Stimulated activated naive CD8-positive, alpha-beta T cell treated with anti-CD3 and anti-CD28 coated beads, Interleukin-15, amount 100 ng/mL, for 72 hours (primary cell): ENCODE data around the gene USF3.
A peak's percentile ranks its signal among the peaks of the same experiment; 100 is the strongest.

Experiments used
- ATAC-seq: fragments of 150-1000 bp; cut with Tn5 transposase; 2 replicates; pipeline ENCODE4 v1.10.0; 2021; ENCODE audit warnings: mild to moderate bottlenecking, moderate library complexity
- DNase-seq, 2 donors: peaks; one replicate each; pipeline ENCODE4 v3.0.0; 2021 to 2022
- H3K27ac Mint-ChIP-seq, 2 donors: one replicate each; pipeline ENCODE4 v1.8.0; 2022; ENCODE audit warnings: mild to moderate bottlenecking in 2 of 2, mixed read lengths in 2 of 2, moderate library complexity in 2 of 2
- H3K27me3 Mint-ChIP-seq: one replicate; pipeline ENCODE4 v1.8.0; 2022; ENCODE audit warnings: mixed read lengths
- H3K4me1 Mint-ChIP-seq: one replicate; pipeline ENCODE4 v1.8.0; 2022; ENCODE audit warnings: mild to moderate bottlenecking, mixed read lengths
- H3K4me3 Mint-ChIP-seq, 2 donors: one replicate each; pipeline ENCODE4 v1.8.0; 2022; ENCODE audit warnings: mild to moderate bottlenecking in 2 of 2, mixed read lengths in 2 of 2, moderate library complexity in 1 of 2
- H3K9me3 Mint-ChIP-seq, 2 donors: one replicate each; pipeline ENCODE4 v1.8.0; 2022; ENCODE audit warnings: mixed read lengths in 2 of 2

USF3 gene, protein sequence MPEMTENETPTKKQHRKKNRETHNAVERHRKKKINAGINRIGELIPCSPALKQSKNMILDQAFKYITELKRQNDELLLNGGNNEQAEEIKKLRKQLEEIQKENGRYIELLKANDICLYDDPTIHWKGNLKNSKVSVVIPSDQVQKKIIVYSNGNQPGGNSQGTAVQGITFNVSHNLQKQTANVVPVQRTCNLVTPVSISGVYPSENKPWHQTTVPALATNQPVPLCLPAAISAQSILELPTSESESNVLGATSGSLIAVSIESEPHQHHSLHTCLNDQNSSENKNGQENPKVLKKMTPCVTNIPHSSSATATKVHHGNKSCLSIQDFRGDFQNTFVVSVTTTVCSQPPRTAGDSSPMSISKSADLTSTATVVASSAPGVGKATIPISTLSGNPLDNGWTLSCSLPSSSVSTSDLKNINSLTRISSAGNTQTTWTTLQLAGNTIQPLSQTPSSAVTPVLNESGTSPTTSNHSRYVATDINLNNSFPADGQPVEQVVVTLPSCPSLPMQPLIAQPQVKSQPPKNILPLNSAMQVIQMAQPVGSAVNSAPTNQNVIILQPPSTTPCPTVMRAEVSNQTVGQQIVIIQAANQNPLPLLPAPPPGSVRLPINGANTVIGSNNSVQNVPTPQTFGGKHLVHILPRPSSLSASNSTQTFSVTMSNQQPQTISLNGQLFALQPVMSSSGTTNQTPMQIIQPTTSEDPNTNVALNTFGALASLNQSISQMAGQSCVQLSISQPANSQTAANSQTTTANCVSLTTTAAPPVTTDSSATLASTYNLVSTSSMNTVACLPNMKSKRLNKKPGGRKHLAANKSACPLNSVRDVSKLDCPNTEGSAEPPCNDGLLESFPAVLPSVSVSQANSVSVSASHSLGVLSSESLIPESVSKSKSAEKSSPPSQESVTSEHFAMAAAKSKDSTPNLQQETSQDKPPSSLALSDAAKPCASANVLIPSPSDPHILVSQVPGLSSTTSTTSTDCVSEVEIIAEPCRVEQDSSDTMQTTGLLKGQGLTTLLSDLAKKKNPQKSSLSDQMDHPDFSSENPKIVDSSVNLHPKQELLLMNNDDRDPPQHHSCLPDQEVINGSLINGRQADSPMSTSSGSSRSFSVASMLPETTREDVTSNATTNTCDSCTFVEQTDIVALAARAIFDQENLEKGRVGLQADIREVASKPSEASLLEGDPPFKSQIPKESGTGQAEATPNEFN (N-terminal part only)

DNA sequence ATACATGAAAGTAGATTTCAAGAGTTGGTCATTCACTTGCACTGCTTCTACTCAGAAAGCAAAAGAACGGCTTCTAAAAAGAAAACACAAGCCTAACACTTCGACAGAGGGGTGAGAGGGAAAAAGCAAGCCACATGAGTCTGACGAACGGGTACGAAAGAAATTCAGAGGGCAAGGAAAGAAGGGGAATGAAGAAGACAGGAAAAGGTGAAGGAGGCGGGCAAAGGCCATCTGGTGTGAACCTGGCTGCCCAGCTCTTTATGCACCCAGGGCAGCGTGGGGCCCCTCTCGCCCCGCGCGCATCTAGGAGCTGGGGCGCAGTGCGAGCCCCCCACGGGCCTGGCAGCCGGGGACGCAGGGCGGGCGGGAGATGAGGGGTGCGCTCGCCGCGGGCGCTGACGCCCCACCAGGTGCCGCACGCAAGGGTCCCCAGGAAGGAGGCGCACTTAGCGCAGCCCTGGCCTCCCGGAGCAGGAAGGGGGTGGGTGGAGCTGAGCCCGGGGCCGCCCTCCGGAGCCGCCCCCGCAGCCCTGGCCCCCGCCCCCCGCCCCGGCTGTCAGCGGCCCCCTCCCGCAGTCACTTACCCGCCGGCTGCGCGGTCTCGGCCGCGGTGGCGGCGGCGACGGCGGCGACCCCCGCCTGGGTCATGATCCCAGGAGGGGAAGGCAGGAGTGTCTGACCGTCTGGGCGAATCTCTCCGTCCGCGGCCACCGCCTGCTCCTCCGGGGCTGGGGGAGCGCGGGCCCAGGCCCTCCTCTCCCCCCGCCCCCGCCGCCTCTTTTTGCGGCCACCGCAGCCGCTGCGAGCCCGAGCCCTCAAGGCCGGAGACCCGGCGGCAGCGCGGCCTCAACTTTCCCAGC lies at the start of gene USF3:
Gene USF3 (minus strand): TSS at position 857 of the 860 bp plus-strand sequence. CDS start 21,764 bp downstream, outside the sequence.
- DNase-seq (peak; percentile 82 to 85), ATAC-seq (peak; percentile 82)
- H3K27me3 Mint-ChIP-seq = no peaks in the 10 kb centered on the region
- peak within 1 kb of the TSS; percentile 93 to 98 for H3K4me3 Mint-ChIP-seq
- H3K27ac Mint-ChIP-seq = peak within 1 kb of the TSS; percentile 97 to 99
- H3K4me1 Mint-ChIP-seq = peaks cover 16% of the 10 kb centered on the region
- H3K9me3 Mint-ChIP-seq = no peaks in the 10 kb centered on the region

DNA sequence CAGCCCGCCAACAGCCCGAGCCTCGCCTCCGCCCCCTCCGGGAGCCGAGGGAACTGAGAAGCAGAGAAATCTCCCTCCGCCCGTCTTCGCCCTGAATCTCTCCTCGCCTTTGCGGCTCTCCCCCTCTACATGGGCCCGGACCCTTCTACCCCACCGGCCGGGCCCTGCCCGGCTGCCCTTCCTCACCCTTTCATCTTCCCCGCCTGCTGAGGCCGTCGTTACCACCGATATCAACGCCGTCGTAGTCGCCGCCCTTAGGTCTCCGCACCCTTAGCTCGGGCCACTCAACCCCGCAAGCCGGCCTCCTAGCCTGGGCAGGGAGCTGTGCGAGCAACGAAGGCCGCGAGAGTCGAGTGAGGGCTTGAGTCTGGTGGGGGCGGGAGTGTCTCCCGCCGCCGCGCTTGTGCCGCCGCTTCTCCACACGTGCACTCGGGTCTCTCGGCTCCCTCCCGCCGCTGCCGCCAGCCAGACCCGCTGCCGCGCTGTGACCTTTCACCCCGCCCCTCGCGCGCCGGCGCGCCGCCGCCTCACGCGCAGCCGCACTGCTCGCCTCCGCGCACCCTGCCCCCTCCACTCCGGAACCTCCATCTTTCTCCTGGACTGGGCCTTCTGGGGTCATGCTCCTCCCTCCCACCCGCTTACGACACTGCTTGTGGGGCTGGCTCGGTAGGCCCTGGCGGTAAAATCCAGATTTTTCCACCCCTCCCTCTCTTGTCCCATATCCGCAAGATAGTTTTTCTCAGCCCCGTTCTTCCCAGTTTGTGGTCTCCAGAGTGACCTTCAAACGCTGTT lies 49.5 kb upstream of the USF3 start, which contains the start of gene NAA50:
Gene NAA50 (minus strand): TSS at position 494 of the 792 bp plus-strand sequence. CDS start 300 bp downstream, at position 194.
- peaks cover 63% of the 10 kb centered on the region for H3K4me1 Mint-ChIP-seq
- no peaks in the 10 kb centered on the region for H3K9me3 Mint-ChIP-seq
- peak; percentile 87 to 92 for DNase-seq
- H3K4me3 Mint-ChIP-seq = peak within 1 kb of the TSS; percentile 81 to 90
- ATAC-seq = peak; percentile 80
- H3K27ac Mint-ChIP-seq = peak within 1 kb of the TSS; percentile 100
- H3K27me3 Mint-ChIP-seq = no peaks in the 10 kb centered on the region

DNA sequence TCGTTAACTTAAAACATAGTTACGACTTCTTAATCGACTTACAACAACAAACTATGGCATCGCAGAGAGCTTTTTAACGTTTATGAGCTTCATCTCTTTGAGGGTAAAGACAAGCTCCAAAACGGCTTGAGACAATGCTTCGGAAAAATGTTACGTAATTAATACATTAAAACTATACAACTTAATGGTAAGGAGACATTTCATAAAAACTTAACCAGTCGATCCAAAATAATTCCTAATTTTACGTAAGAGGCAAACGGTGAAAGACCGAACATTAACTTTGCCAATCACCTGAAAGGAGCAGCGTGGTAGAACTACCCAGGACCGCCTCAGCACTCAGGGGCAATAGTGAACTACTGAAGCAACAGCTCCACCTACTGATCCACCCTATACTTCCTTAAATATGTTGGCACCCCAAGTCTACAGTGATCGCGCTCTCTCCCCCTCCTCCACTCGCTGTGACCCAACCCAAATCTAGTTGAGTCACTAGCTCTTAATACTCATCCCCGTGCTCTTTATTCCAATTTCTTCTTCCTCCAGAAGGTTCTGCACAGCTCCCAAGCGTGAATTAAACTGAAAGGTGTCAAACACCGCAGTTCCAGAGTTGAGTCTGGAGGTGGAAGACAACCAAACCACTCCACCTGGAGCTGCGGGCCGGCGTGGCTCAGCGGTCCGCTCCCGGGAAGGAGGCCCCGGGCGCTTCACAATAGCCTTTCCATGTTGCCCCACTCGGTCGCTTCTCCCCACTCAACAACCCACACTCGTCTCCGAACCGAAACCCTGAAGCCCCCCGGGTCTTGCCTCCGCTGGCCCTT lies 48.7 kb upstream of the USF3 start:
- H3K27ac Mint-ChIP-seq = peak overlapping the region; percentile 100
- ATAC-seq = peak; percentile 80
- peak overlapping the region; percentile 81 to 90 for H3K4me3 Mint-ChIP-seq
- H3K9me3 Mint-ChIP-seq = no peaks in the 10 kb centered on the region
- no peaks in the 10 kb centered on the region for H3K27me3 Mint-ChIP-seq
- DNase-seq = peak; percentile 75 to 81
- H3K4me1 Mint-ChIP-seq = peaks cover 67% of the 10 kb centered on the region

DNA sequence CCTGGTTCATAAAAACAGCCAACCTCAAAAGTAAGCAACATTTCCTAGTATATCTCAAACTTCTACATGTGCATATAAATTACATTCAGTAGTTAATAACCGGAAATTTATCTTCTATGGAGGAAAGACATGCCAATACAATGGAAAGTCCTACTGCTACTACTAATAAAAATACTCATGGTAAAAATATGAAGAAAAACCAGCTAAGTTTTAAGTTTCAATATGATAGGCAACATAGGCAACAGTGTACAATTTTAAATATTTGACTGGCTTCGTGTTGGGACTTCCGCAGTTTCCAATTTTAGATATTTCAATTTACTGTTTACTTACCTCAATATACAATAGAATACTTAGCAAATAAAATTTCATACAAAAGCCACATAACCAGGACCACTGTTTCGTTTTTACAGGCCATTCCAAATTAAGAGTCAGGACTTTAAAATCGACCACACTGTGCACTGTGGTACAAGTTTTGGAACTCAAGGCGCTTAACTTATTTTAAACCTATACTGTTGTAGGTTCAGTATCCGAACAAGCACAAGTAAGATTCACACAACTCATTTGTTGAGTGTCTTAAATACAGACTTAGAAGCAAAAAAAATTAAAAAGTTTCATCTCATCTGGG lies 46.7 kb upstream of the USF3 start:
- DNase-seq (no peak), ATAC-seq (no peak)
- H3K27me3 Mint-ChIP-seq = no peaks in the 10 kb centered on the region
- no peaks in the 10 kb centered on the region for H3K9me3 Mint-ChIP-seq
- H3K4me1 Mint-ChIP-seq = peaks cover 62% of the 10 kb centered on the region
- peak overlapping the region; percentile 81 to 90 for H3K4me3 Mint-ChIP-seq
- peak overlapping the region in 1 of 2 donors; percentile 8 for H3K27ac Mint-ChIP-seq

DNA sequence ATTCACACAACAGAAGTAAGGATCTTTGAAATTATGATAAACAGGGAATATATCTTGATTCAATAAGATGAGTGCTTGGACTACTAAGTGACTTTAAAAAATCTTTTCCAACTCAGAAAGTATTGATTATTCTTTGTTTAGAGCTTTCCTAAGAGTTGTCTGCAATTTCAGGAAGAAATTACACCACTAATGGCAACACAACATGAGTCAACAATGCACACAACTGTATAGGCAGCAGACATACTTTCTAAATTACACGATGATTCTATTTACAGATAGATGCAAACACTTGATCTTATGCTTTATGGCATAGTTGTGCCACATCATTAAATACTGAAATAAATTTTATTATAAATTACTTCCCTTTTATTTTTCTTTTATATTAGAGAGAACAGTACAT lies 45.2 kb upstream of the USF3 start:
- ATAC-seq = no peak
- Mint-ChIP-seq H3K4me1 (peaks cover 69% of the 10 kb centered on the region), H3K9me3 (no peaks in the 10 kb centered on the region), H3K4me3 (peak overlapping the region in 1 of 2 donors; percentile 61), H3K27ac (no peak overlapping the region), H3K27me3 (no peaks in the 10 kb centered on the region)
- DNase-seq = no peak

DNA sequence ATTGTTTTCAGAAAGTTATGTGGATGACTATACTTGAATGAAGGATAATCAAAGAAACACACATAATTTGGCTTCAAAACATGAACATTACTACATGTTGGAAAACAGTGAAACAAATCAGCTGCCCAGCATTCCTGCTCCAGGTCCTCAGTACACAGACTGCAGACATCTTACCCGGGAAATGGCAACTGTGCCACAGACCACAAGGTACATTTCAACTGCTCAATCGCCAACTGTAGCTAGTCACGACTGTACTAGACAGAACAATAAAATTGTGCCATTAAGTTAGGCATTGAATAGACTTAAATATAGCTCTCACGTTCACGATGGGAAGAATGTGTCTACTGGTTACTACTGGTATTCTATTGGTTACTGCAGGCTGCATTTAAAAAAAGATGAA lies 44.6 kb upstream of the USF3 start:
- peak overlapping the region in 1 of 2 donors; percentile 31 for H3K27ac Mint-ChIP-seq
- H3K9me3 Mint-ChIP-seq = no peaks in the 10 kb centered on the region
- H3K4me3 Mint-ChIP-seq = peak overlapping the region; percentile 26 to 36
- H3K4me1 Mint-ChIP-seq = peaks cover 72% of the 10 kb centered on the region
- DNase-seq (no peak), ATAC-seq (no peak)
- H3K27me3 Mint-ChIP-seq = no peaks in the 10 kb centered on the region

DNA sequence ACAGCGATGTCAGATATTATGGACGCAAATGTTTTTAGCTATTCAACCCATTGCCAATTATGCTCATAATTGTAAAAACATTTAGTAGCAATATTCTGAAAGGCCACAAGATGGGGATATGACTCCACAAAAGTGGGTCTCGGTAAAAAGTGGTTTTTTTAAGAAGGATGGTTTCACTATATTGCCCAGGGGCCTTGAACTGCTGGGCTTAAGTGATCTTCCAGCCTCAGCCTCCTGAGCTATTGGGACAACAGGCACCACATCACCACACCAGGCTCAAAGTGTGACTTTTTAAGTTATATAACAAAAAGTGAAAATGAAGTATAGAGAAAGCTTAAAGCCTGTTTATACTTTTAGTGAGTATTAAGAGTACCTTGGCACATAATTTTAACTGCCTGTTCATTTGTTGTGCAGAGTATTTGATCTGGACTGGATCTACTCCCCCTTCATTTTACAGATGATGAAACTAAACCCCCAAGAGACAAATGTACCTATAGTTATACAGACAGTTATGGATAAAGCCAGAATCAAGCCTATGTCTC lies 40.2 kb upstream of the USF3 start:
- H3K27me3 Mint-ChIP-seq = no peaks in the 10 kb centered on the region
- peak overlapping the region in 1 of 2 donors; percentile 1 for H3K4me3 Mint-ChIP-seq
- peaks cover 58% of the 10 kb centered on the region for H3K4me1 Mint-ChIP-seq
- H3K27ac Mint-ChIP-seq = peak overlapping the region; percentile 37 to 38
- ATAC-seq (peak; percentile 84), DNase-seq (peak; percentile 16 to 25)
- H3K9me3 Mint-ChIP-seq = no peaks in the 10 kb centered on the region

DNA sequence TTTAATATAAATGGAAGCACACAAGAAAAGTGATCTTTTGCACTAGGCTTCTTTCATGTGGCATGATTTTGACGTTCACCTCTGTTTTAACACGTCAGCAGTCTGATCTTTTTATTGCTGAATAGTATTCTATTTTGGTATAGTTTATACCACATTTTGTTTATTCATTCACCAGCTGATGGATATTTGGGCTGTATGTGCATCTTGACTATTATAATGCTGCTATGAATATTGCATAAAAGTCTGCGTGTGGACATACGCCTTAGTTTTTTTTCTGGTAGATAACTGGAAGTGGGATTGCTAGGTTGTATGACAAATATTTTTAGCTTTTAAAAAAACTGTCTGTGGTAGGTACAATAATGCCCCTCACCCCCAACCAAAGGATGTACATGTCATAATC lies 35.3 kb upstream of the USF3 start:
- no peaks in the 10 kb centered on the region for H3K27me3 Mint-ChIP-seq
- no peak overlapping the region for H3K27ac Mint-ChIP-seq
- no peaks in the 10 kb centered on the region for H3K9me3 Mint-ChIP-seq
- no peak for ATAC-seq
- no peak overlapping the region for H3K4me3 Mint-ChIP-seq
- H3K4me1 Mint-ChIP-seq = peaks cover 33% of the 10 kb centered on the region
- DNase-seq = no peak

DNA sequence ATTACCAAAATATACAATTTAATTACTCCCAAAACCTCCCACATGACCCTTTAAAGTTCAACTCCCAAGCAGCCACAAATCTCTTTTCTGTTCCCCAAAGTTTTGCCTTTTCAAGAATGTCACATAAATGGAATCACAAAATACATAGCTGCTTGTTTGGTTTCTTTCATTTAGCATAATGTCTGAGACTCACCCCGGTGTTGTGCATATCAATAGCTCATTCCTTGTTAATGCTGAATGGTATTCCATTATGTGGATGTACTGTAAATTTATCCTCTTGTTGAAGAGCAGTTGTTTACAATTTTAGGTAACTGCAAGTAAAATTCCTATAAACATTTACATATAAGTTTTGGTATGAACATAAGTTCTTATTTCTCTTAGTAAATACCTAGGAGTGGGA lies 34.1 kb upstream of the USF3 start:
- Mint-ChIP-seq H3K27ac (no peak overlapping the region), H3K4me3 (no peak overlapping the region), H3K4me1 (peaks cover 29% of the 10 kb centered on the region), H3K9me3 (no peaks in the 10 kb centered on the region), H3K27me3 (no peaks in the 10 kb centered on the region)
- DNase-seq = no peak
- no peak for ATAC-seq

DNA sequence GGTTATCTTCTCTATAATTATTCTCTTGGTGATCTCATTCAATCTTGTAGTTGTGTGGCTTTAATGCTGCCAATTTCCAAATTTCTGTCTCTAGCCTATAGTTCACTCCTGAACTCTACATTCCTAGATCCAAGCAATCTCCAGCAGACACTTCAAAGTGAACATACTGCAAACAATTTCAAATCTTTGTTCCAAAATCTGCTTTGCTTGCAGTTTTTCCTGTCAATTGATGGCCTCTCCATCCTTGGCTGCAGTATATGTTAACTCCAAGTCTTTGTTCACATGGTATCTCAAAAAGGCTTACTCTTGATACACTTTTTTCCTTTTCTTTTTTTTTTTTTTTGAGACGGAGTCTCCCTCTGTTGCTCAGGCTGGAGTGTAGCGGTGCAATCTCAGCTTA lies 32.2 kb upstream of the USF3 start:
- Mint-ChIP-seq H3K4me3 (no peak overlapping the region), H3K4me1 (peaks cover 35% of the 10 kb centered on the region)

DNA sequence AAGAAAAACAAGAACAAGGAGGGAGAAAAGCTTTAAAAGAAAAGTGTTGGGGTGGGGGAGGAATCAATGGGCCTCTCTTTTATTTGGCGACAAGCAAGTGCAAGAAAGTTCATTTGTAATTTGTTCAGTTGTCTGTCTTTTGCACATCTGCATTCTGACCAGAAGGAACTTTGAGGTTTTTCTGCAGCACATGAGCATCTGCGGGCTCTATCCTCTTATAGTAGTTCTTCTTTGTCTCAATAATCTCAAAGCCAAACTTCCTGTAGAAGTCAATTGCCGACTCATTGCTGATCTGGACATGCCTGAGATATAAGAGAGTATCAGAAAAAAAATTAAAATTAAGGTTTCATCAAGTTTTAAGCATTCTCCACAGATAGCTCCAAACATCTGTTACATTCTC lies 25.2 kb upstream of the USF3 start:
- DNase-seq (no peak), ATAC-seq (no peak)
- Mint-ChIP-seq H3K4me3 (no peak overlapping the region), H3K9me3 (no peaks in the 10 kb centered on the region), H3K4me1 (peaks cover 24% of the 10 kb centered on the region), H3K27me3 (no peaks in the 10 kb centered on the region), H3K27ac (peak overlapping the region in 1 of 2 donors; percentile 69)

More for the DNA sequence above, 32.2 kb upstream of the USF3 start:
- no peaks in the 10 kb centered on the region for H3K27me3 Mint-ChIP-seq
- DNase-seq (no peak), ATAC-seq (no peak)
- H3K27ac Mint-ChIP-seq = no peak overlapping the region
- no peaks in the 10 kb centered on the region for H3K9me3 Mint-ChIP-seq

DNA sequence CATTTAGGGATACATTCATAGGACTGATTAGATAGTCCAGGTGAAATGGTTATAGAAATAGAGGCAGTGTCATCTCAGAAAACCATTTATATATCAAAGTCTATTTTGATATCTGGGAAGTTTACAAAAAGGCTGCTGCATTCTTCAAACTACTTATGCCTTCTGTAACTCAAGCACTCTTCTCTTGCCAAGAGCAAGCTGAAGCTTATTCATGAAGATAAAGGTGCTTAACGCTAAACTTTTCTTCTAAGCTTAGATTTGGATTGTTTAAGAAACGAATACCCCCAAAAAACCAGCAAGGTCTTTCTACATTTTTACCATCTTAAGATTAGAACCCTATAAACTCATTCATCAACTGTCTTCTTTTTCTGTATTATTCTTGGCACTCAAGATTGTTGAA lies 23.3 kb upstream of the USF3 start:
- H3K27ac Mint-ChIP-seq = no peak overlapping the region
- DNase-seq (no peak), ATAC-seq (no peak)
- H3K27me3 Mint-ChIP-seq = no peaks in the 10 kb centered on the region
- H3K4me1 Mint-ChIP-seq = peaks cover 21% of the 10 kb centered on the region
- no peak overlapping the region for H3K4me3 Mint-ChIP-seq
- no peaks in the 10 kb centered on the region for H3K9me3 Mint-ChIP-seq

DNA sequence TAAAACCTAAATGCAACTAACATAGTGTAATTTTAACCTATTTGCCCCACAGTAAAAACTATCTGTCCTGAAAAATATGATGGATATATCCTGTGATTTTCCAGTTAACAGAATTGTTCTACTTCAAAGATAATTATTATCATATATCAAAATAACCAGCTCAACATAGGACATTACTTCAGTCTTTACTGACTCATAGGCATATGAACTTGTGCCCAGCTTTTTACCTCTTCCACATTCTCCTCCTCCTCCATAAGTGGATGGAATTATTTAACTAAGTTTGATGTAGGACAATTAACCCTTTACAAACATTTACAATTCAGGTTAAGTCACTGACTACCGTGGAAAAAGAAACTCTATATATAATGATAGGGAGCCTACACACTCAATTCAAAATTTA lies 22.9 kb upstream of the USF3 start:
- Mint-ChIP-seq H3K27ac (no peak overlapping the region), H3K4me1 (peaks cover 17% of the 10 kb centered on the region), H3K27me3 (no peaks in the 10 kb centered on the region), H3K9me3 (no peaks in the 10 kb centered on the region), H3K4me3 (no peak overlapping the region)
- DNase-seq (no peak), ATAC-seq (no peak)
